ENCODE measurements around the gene CHEK1. TPM values are rescaled to one million over a fixed set of nuclear protein-coding genes. Genes with fewer than 3 reads are reported as not detected.

The CHEK1 gene
- total RNA-seq, 1 experiment from 2014 or later, result 71.6 TPM

DNA sequence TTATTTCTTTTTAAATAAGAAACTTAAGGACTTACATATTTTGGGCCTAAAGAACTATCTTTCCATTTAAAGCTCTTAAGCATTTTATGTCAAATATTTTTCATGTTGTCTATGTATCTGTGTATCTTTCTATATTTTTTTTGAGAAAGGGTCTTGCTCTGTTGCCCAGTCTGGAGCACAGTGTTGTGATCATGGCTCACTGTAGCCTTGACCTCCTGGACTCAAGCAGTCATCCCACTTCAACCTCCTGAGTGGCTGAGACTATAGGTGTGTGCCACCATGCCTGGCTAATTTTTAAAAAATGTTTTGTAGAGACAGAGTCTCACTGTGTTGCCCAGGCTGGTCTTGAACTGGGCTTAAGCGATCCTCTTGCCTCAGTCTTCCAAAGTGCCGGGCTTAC, 24.3 kb upstream of the CHEK1 start:
- ATAC-seq (no peak), DNase-seq (ENCODE audit: low read depth, low spot score) (no peak)
- no peak overlapping the region for H3K4me3 ChIP-seq (ENCODE audit: low read depth in 2 of 2, low read length in 2 of 2)
- intact Hi-C loops (cut with micrococcal nuclease; ENCODE audit: unreplicated experiment), result no loop called here
- ChIA-PET CTCF (no interaction called here), POLR2A (no interaction called here)
- TF ChIP-seq, protein P1, sequence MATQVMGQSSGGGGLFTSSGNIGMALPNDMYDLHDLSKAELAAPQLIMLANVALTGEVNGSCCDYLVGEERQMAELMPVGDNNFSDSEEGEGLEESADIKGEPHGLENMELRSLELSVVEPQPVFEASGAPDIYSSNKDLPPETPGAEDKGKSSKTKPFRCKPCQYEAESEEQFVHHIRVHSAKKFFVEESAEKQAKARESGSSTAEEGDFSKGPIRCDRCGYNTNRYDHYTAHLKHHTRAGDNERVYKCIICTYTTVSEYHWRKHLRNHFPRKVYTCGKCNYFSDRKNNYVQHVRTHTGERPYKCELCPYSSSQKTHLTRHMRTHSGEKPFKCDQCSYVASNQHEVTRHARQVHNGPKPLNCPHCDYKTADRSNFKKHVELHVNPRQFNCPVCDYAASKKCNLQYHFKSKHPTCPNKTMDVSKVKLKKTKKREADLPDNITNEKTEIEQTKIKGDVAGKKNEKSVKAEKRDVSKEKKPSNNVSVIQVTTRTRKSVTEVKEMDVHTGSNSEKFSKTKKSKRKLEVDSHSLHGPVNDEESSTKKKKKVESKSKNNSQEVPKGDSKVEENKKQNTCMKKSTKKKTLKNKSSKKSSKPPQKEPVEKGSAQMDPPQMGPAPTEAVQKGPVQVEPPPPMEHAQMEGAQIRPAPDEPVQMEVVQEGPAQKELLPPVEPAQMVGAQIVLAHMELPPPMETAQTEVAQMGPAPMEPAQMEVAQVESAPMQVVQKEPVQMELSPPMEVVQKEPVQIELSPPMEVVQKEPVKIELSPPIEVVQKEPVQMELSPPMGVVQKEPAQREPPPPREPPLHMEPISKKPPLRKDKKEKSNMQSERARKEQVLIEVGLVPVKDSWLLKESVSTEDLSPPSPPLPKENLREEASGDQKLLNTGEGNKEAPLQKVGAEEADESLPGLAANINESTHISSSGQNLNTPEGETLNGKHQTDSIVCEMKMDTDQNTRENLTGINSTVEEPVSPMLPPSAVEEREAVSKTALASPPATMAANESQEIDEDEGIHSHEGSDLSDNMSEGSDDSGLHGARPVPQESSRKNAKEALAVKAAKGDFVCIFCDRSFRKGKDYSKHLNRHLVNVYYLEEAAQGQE (IDR thresholded peaks at IDR 0.05; ENCODE audit: insufficient read depth in 1 of 2, low read depth in 2 of 2, low read length in 1 of 2), result no peak
- TF ChIP-seq TCF7L2 (IDR thresholded peaks at IDR 0.05; ENCODE audit: low read depth, low read length) (no peak), SIN3A (IDR thresholded peaks at IDR 0.05; ENCODE audit: borderline replicate concordance, insufficient read depth, low read depth, low read length) (no peak), POLR2AphosphoS5 (IDR thresholded peaks at IDR 0.05; ENCODE audit: low read depth, low read length) (no peak)
- TF ChIP-seq, protein P2, sequence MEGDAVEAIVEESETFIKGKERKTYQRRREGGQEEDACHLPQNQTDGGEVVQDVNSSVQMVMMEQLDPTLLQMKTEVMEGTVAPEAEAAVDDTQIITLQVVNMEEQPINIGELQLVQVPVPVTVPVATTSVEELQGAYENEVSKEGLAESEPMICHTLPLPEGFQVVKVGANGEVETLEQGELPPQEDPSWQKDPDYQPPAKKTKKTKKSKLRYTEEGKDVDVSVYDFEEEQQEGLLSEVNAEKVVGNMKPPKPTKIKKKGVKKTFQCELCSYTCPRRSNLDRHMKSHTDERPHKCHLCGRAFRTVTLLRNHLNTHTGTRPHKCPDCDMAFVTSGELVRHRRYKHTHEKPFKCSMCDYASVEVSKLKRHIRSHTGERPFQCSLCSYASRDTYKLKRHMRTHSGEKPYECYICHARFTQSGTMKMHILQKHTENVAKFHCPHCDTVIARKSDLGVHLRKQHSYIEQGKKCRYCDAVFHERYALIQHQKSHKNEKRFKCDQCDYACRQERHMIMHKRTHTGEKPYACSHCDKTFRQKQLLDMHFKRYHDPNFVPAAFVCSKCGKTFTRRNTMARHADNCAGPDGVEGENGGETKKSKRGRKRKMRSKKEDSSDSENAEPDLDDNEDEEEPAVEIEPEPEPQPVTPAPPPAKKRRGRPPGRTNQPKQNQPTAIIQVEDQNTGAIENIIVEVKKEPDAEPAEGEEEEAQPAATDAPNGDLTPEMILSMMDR (IDR thresholded peaks at IDR 0.05), result no peak
- no peaks in the 10 kb centered on the region for H3K4me1 ChIP-seq (ENCODE audit: control insufficient read depth, insufficient read depth, low read length)
- H3K27me3 ChIP-seq (ENCODE audit: control insufficient read depth, insufficient read depth, low read length), result no peaks in the 10 kb centered on the region
- in situ Hi-C loops (cut with HindIII; ENCODE audit: low pct_unique_long_range_greater_than_20kb, low sequenced_read_pairs), result no loop called here
- no peaks in the 10 kb centered on the region for H3K9me3 ChIP-seq (ENCODE audit: control insufficient read depth, insufficient read depth, low read depth, low read length)
- no TSS peak for BruUV-seq (replicated peaks)
- peaks cover 48% of the 10 kb centered on the region for H3K36me3 ChIP-seq (ENCODE audit: control insufficient read depth, insufficient read depth, low read length)
- H3K27ac ChIP-seq (ENCODE audit: low read length), result no peak overlapping the region

DNA sequence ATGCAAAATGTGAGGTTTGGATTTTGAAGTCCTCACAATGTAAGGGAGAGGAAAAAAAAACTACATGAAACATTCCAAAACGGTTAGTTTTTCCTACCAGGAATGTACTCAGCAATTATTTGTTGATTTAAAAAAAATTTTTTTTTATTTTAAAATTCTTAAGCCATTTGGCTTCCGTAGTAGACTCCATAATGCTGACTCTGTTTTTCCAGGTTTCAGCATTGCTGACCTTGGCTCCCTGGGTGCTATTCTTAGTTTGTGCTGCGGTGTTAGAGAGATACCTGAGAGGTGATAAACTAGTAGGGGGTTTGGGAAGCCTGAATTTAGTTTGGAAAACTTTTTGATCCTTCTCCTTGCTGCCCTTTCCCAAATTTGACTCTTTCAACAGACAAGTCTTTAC, 21.8 kb upstream of the CHEK1 start:
- H3K4me1 ChIP-seq (ENCODE audit: control insufficient read depth, insufficient read depth, low read length), result no peaks in the 10 kb centered on the region
- DNase-seq (ENCODE audit: low read depth, low spot score) (no peak), ATAC-seq (no peak)
- CTCF ChIA-PET, result no interaction called here
- POLR2A ChIA-PET, result interaction anchor here (0.7 kb wide), 1 partner anchor 18 kb away, joined by 3 read pairs; no protein-coding TSS in a partner anchor
- peaks cover 62% of the 10 kb centered on the region for H3K36me3 ChIP-seq (ENCODE audit: control insufficient read depth, insufficient read depth, low read length)
- intact Hi-C loops (cut with micrococcal nuclease; ENCODE audit: unreplicated experiment), result no loop called here
- no peaks in the 10 kb centered on the region for H3K27me3 ChIP-seq (ENCODE audit: control insufficient read depth, insufficient read depth, low read length)
- BruUV-seq (replicated peaks), result no TSS peak
- in situ Hi-C loops (cut with HindIII; ENCODE audit: low pct_unique_long_range_greater_than_20kb, low sequenced_read_pairs), result no loop called here
- no peak for TF ChIP-seq SIN3A (IDR thresholded peaks at IDR 0.05; ENCODE audit: borderline replicate concordance, insufficient read depth, low read depth, low read length)
- TF ChIP-seq, protein P1 (IDR thresholded peaks at IDR 0.05; ENCODE audit: insufficient read depth in 1 of 2, low read depth in 2 of 2, low read length in 1 of 2), result no peak
- TF ChIP-seq, protein P2 (IDR thresholded peaks at IDR 0.05), result no peak
- no peak for TF ChIP-seq POLR2AphosphoS5 (IDR thresholded peaks at IDR 0.05; ENCODE audit: low read depth, low read length)
- H3K27ac ChIP-seq (ENCODE audit: low read length), result no peak overlapping the region
- no peak overlapping the region for H3K4me3 ChIP-seq (ENCODE audit: low read depth in 2 of 2, low read length in 2 of 2)
- H3K9me3 ChIP-seq (ENCODE audit: control insufficient read depth, insufficient read depth, low read depth, low read length), result no peaks in the 10 kb centered on the region

Measured in Panc1 (cell line).